Measurements from ENCODE around the gene SLC37A1. TPM values are rescaled to one million over a fixed set of nuclear protein-coding genes. Genes with fewer than 3 reads are reported as not detected.
A peak's percentile ranks its signal among the peaks of the same experiment; 100 is the strongest.

The SLC37A1 gene
- total RNA-seq, 2 donors from 2014 or later = 22.7 to 47.0 TPM

DNA sequence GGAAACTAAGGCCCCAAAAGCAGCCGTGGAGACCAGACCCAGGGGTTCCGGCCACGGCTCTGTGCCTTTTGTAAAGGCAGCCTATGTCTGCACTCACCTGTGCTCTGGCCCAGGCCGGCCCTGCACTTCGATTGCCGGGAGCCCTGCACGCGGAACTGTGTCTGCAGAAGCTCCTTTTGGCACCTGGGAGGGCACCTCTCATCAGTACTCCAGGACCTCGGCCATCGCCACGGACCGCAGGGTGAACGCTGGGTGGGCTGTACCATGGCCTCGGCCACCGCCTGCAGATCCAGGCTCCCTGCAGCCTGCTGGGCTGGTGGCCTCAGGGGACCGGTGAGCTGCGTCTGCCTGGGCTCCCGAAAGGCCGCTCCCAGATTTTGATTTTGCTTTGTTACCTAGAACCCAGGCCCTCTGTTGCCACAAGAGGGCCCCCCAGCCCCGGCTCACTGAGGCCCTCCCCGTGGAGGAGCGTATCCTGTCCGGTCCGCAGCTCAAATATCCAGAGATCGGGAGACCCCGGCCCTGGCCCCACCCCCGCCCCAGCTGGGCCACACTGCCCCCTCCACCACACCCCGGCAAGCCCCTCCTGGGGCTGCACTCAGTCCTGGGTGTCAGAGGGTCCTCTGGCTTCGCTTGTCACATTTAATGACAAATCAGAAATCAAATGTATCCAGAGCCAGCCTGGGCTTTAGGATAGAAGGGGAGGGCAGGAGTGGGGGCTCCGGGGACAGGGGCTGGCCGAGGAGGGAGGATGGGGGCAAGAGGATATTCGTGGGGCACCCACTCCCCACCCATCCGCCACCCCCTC, 79.6 kb downstream of the SLC37A1 start:
- no peak overlapping the region for H3K27ac Mint-ChIP-seq
- H3K36me3 ChIP-seq (ENCODE audit: control insufficient read depth, insufficient read depth, low read length) = no peaks in the 10 kb centered on the region
- H3K4me3 ChIP-seq (ENCODE audit: low read length) = no peak overlapping the region
- no peak overlapping the region for H3K4me3 Mint-ChIP-seq
- no peaks in the 10 kb centered on the region for H3K4me1 ChIP-seq (ENCODE audit: control insufficient read depth, insufficient read depth, low read length)
- peaks cover 2% of the 10 kb centered on the region for H3K36me3 Mint-ChIP-seq (ENCODE audit: low read depth)
- TF ChIP-seq, protein P1, sequence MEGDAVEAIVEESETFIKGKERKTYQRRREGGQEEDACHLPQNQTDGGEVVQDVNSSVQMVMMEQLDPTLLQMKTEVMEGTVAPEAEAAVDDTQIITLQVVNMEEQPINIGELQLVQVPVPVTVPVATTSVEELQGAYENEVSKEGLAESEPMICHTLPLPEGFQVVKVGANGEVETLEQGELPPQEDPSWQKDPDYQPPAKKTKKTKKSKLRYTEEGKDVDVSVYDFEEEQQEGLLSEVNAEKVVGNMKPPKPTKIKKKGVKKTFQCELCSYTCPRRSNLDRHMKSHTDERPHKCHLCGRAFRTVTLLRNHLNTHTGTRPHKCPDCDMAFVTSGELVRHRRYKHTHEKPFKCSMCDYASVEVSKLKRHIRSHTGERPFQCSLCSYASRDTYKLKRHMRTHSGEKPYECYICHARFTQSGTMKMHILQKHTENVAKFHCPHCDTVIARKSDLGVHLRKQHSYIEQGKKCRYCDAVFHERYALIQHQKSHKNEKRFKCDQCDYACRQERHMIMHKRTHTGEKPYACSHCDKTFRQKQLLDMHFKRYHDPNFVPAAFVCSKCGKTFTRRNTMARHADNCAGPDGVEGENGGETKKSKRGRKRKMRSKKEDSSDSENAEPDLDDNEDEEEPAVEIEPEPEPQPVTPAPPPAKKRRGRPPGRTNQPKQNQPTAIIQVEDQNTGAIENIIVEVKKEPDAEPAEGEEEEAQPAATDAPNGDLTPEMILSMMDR (conservative IDR thresholded peaks at IDR 0.05) = peak; percentile 92
- peaks cover 23% of the 10 kb centered on the region for H3K27me3 Mint-ChIP-seq (ENCODE audit: insufficient read depth)
- no peak overlapping the region for H3K9ac ChIP-seq (ENCODE audit: extremely low read depth, low read length, poor library complexity, severe bottlenecking)
- H3K27ac ChIP-seq (ENCODE audit: low read depth, low read length) = no peak overlapping the region
- H3K9me3 Mint-ChIP-seq = peaks cover 12% of the 10 kb centered on the region
- peaks cover 7% of the 10 kb centered on the region for H3K9me3 ChIP-seq (ENCODE audit: control insufficient read depth, low read length)
- 37 to 45% methylated on average over 20 to 30 of the region's 33 CpGs for WGBS, 2 experiments (ENCODE audit: insufficient coverage in 1 of 2, insufficient read length in 1 of 2)
- peak; percentile 94 for DNase-seq
- H3K27me3 ChIP-seq (ENCODE audit: control insufficient read depth, insufficient read depth, low read length, poor library complexity, severe bottlenecking) = no peaks in the 10 kb centered on the region
- peaks cover 10% of the 10 kb centered on the region for H3K4me1 Mint-ChIP-seq

DNA sequence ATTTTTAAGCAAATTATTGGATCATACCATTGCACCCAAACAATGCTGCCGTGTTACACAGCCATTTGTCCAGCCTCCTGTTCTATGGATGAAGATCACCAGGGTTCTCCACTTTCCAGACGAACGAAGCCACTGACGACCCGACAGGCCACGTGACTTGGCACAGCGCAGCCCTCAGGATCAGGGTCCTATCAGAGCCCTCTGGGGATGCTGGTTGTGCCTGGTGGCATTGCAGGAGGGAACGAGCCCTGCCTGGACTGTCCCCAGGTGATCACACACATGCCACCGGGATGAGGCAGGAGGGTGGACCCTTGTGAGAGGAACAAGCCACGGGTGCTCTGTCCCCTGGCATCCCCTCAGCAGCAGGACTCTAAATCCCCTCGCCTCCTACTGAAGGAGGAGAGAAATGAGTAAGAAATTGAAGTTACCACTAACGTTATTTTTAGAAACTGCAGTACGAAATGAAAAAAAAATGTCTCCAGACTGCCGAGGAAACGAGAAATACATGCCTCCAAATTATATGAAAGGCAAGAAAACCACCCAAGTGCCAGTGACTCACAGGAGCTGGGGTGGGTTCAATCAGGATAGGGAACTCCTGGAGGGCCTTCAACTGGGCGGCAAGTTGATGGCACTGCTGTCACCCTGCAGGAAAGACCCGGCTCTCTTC, 81.1 kb downstream of the SLC37A1 start:
- WGBS, 2 experiments (ENCODE audit: insufficient coverage in 1 of 2, insufficient read length in 1 of 2) = 92 to 95% methylated on average over 8 to 17 of the region's 17 CpGs
- Histone ChIP-seq H3K36me3 (ENCODE audit: control insufficient read depth, insufficient read depth, low read length) (no peaks in the 10 kb centered on the region), H3K9me3 (ENCODE audit: control insufficient read depth, low read length) (peaks cover 7% of the 10 kb centered on the region), H3K4me3 (ENCODE audit: low read length) (no peak overlapping the region), H3K9ac (ENCODE audit: extremely low read depth, low read length, poor library complexity, severe bottlenecking) (no peak overlapping the region), H3K27me3 (ENCODE audit: control insufficient read depth, insufficient read depth, low read length, poor library complexity, severe bottlenecking) (no peaks in the 10 kb centered on the region), H3K4me1 (ENCODE audit: control insufficient read depth, insufficient read depth, low read length) (no peaks in the 10 kb centered on the region), H3K27ac (ENCODE audit: low read depth, low read length) (no peak overlapping the region)
- peaks cover 35% of the 10 kb centered on the region for H3K27me3 Mint-ChIP-seq (ENCODE audit: insufficient read depth)
- TF ChIP-seq, protein P1 (conservative IDR thresholded peaks at IDR 0.05) = no peak
- H3K27ac Mint-ChIP-seq = no peak overlapping the region
- no peak overlapping the region for H3K4me3 Mint-ChIP-seq
- H3K4me1 Mint-ChIP-seq = peaks cover 10% of the 10 kb centered on the region
- peaks cover 22% of the 10 kb centered on the region for H3K9me3 Mint-ChIP-seq
- no peak for DNase-seq
- H3K36me3 Mint-ChIP-seq (ENCODE audit: low read depth) = peaks cover 2% of the 10 kb centered on the region

DNA sequence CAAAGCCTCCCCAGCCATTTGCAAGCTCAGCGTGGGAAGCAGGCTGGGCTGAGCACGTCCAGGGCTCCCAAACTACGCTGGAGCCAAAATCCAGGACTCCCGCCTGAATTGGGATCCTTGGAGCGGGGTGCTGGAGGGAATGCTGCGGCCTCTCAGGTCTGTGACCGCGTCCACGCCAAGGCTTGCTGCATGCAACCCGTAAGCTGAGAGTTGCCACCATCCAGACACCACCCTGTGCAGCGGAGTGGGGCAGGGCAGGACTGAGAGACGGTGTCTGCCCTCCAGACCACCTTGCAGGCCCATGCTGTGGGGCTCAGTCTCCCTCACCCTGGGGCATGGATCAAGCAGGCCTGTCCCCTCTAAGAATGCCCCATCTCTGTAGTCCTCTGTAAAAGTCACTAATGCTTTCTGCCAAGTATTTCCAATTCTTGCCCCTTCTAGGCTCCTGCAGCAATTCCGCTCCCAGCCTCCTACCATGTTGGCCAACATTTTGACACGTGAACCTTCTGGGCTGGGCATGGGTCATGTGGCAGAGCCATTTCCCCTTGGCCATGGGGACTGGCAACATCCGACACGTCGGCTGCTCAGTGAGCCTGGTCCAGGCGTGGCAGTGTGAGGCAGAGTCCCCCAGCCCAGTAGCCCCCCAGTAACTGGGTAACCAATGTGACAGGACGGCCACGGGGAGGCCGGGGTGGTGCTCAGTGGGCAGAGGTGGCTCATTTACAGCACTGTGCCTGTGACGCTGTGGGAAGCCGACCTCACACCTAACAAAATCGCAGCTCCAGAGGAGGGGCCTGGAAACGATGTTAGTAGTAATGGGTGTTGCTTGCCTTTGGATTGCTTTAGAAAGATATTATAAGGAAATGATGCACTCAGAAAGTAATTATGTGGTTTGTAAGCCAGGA, 81.9 kb downstream of the SLC37A1 start:
- no peak overlapping the region for H3K4me3 ChIP-seq (ENCODE audit: low read length)
- Mint-ChIP-seq H3K4me1 (peaks cover 10% of the 10 kb centered on the region), H3K27ac (no peak overlapping the region), H3K9me3 (peaks cover 22% of the 10 kb centered on the region), H3K36me3 (ENCODE audit: low read depth) (peaks cover 2% of the 10 kb centered on the region), H3K4me3 (no peak overlapping the region), H3K27me3 (ENCODE audit: insufficient read depth) (peaks cover 35% of the 10 kb centered on the region)
- no peak for DNase-seq
- H3K9me3 ChIP-seq (ENCODE audit: control insufficient read depth, low read length) = peaks cover 7% of the 10 kb centered on the region
- H3K27me3 ChIP-seq (ENCODE audit: control insufficient read depth, insufficient read depth, low read length, poor library complexity, severe bottlenecking) = no peaks in the 10 kb centered on the region
- no peaks in the 10 kb centered on the region for H3K4me1 ChIP-seq (ENCODE audit: control insufficient read depth, insufficient read depth, low read length)
- H3K9ac ChIP-seq (ENCODE audit: extremely low read depth, low read length, poor library complexity, severe bottlenecking) = no peak overlapping the region
- no peak overlapping the region for H3K27ac ChIP-seq (ENCODE audit: low read depth, low read length)
- TF ChIP-seq, protein P1 (conservative IDR thresholded peaks at IDR 0.05) = no peak
- 93 to 94% methylated on average over 24 to 25 of the region's 25 CpGs for WGBS, 2 experiments (ENCODE audit: insufficient coverage in 1 of 2, insufficient read length in 1 of 2)
- no peaks in the 10 kb centered on the region for H3K36me3 ChIP-seq (ENCODE audit: control insufficient read depth, insufficient read depth, low read length)
